ENCODE measurements around the gene DACT1.

The DACT1 gene

GRCh38 chr14:58667900-58668299 is 30.1 kb downstream of the DACT1 start:
- DNase-seq (ENCODE audit: low read depth in 1 of 2, low spot score in 1 of 2): no peak

DNA sequence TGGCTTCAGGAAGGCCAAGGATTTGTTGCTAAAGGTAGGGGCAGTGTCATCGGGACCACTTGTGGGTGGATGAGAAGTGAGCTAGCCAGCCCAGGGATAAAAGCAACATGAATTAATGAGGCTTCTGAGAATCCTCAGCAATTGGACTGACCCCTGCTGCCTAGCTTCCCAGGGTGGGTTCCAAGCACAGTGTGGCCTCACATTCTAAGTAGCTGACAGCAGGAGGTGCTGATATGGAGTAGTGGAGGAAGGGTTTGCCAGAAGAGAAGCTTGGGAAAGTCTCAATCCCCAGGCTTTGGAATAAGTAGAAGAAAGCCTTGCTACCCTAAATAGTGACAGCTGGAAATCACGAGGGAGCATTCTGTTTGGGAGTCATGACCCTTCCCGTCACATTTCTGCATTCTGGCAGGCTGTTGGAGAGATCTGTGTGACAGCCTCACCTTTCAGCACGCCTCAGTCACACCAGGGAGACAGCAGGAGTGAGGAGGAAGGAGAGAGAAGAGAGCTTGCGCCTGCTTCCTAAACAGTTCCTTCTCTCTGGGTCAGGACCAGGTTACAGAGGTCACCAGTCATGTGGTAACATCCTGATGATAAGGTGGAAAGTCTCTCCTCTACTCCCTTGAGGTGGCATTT is 31.2 kb downstream of the DACT1 start:
- no peak for DNase-seq (ENCODE audit: low read depth in 1 of 2, low spot score in 1 of 2)

DNA sequence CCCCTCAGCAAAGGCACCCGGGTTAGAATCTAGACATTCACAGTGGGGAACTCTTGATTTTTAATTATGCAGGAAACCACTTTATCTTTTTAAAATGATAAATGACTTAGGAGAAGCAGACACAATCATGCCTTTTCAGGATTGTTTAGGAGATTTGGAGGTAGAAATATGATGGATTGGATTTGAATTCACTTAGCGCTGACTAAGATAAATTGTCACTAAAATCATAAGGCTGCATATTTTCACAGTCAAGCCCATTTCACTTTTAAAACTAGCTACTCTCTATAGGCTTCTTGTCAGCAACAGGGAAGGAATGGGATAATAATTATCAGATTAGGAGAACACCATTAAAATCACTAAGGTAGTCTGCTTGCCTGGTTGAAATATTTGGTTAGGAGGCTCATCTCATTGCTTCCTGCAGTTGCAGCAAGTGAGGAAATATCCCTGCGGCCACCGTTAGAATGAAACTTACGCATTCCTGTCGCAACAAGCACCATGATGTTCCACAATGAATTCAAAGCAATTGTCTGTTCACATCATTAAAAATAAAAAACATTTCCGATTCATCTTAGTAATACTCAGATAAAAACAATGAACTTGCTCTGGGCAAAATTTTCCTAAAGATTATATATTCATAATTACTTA is 31.9 kb downstream of the DACT1 start:
- DNase-seq (ENCODE audit: low read depth in 1 of 2, low spot score in 1 of 2): no peak

GRCh38 chr14:58671024-58671423 is 33.3 kb downstream of the DACT1 start:
- no peak for DNase-seq (ENCODE audit: low read depth in 1 of 2, low spot score in 1 of 2)

DNA sequence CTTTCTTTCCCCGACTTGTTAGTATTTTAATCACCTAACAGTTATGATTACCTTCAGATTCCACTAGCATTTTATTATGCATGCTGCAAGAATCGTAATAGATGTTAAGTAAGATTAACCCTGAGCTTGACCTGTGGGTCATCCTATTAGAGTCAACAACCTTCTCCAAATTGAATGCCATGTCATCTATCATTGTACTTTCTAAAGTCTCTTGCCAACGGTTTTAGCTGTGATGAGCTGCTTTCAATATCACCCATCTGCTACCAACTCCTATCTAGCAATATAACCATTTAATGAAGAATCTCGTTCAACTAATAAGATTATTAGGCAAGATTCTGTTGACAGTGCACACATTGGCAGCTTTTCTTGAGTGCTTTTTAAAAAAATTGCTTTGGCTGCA is 33.7 kb downstream of the DACT1 start:
- no peak for DNase-seq (ENCODE audit: low read depth in 1 of 2, low spot score in 1 of 2)

- no peak for DNase-seq (ENCODE audit: low read depth in 1 of 2, low spot score in 1 of 2)
Observed at GRCh38 chr14:58673722-58674121, 36.0 kb downstream of the DACT1 start.

- no peak for DNase-seq (ENCODE audit: low read depth in 1 of 2, low spot score in 1 of 2)
Observed at GRCh38 chr14:58677001-58677400, 39.2 kb downstream of the DACT1 start.

- DNase-seq (ENCODE audit: low read depth in 1 of 2, low spot score in 1 of 2): no peak
Observed at GRCh38 chr14:58677517-58677916, 39.8 kb downstream of the DACT1 start.

- DNase-seq (ENCODE audit: low read depth in 1 of 2, low spot score in 1 of 2): no peak
Observed at GRCh38 chr14:58677996-58678395, 40.2 kb downstream of the DACT1 start.

GRCh38 chr14:58680698-58681097 is 42.9 kb downstream of the DACT1 start:
- no peak for DNase-seq (ENCODE audit: low read depth in 1 of 2, low spot score in 1 of 2)

DNA sequence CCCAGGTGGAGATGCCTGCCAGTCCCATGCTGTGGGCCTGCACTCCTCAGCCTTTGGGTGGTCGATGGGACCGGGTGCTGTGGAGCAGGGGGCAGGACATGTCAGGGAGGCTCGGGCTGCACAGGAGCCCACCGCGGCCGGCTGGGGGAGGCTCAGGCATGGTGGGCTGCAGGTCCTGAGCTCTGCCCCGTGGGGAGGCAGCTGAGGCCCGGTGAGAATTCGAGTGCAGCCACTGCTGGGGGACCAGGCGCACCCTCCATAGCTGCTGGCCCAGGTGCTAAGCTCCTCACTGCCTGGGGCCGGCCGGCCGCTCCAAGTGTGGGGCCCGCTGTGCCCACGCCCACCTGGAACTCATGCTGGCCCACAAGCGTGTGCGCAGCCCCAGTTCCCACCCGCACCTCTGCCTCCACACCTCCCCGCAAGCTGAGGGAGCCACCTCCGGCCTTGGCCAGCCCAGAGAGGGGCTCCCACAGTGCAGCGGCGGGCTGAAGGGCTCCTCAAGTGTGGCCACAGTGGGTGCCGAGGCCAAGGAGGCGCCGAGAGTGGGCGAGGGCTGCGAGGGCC is 49.6 kb downstream of the DACT1 start:
- no peak for DNase-seq (ENCODE audit: low read depth in 1 of 2, low spot score in 1 of 2)

GRCh38 chr14:58690801-58691516 is 53.2 kb downstream of the DACT1 start:
- DNase-seq (ENCODE audit: low read depth in 1 of 2, low spot score in 1 of 2): no peak

DNA sequence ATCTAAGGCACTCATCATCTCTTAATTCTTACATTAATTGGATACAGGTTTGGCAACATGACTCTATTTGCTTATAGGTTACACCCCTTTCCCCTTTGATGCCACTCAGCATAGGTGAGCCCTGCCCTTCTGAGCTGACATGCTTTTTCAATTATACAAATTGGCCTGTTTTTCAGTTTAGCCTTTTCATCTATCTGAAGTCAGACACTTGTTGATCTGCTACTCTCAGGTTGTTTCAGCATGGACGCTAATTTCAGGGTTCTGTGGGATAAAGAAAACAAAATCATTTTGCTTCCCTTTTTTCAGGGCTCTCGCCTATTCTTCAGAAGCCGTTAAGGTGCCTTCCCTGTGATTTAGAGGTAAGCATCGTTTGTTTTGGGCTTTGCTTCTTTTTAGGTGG is 55.3 kb downstream of the DACT1 start:
- DNase-seq (ENCODE audit: low read depth in 1 of 2, low spot score in 1 of 2): no peak

DNA sequence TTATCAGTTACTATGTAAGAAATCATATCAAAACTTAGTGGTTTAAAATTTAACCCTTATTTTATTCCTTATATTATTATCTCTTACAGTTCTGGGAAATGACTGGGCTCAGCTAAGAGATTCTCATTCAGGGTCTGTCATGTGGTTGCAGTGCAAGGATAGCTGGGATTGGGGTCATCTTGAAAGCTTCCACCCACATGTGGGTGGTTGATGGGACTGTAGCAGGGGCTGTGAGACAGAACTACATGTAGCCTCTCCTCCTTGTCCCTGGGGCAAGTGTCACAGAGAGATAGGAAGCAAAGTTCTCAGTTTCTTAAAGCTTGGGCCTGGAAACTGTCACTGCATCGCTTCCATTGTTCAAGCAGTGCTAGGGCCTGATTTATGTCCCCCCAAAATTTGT is 57.8 kb downstream of the DACT1 start:
- no peak for DNase-seq (ENCODE audit: low read depth in 1 of 2, low spot score in 1 of 2)

DNA sequence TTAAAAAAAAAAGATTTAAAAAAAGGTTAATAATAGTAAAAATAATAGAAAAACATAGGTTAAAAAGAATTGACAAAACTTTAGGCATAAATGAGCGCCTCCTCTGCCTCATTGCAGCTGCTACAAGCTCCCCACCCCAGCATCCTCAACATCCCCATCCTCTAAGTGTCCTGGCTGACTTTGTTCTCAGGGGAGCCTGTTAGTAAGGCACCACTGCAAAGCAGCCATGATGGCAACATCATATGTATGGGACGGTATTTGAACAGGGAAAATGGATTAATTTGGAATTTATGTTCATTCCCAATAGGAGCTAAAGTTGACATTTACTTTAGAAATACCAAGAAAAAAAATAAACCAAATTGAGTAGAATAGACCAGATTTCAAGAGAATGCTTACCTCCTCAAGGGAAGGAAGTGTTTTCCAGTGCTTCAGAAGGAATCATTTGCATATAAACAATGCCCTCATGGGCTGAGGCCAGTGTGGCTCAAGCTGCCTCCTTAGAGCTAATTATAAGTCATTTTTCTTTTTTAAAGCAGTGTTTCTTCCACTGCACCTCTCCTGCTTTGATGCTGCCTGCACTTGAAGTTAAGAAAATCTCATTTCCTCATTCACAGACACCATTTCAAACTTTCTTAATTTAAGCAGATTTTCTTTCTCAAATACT is 59.6 kb downstream of the DACT1 start:
- no peak for DNase-seq (ENCODE audit: low read depth in 1 of 2, low spot score in 1 of 2)
